ENCODE results near the gene SHROOM2.

SHROOM2 gene

DNA sequence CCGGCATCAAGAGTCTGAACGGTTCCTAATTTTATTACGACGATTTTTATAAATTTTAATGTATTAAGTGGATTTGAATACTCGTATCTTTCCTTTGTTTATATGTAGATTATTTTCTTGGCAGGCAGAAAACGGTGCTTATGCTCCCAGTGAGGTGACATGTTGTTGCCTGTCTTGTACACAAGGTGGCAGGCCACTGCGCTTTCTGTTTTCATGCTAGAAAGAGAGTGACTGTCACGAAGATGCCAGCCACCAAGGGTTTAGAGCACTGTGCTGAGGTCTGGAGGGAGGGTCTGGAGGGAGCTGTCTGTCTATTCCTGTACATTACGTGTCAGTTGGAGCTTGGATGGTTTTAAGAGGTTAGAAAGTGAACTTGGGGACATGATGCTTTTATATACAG, 87.7 kb downstream of the SHROOM2 start:
- TF ChIP-seq CREB1 (IDR thresholded peaks at IDR 0.05; ENCODE audit: low read depth) (no peak), YY1 (IDR thresholded peaks at IDR 0.05; ENCODE audit: low read depth) (no peak), TCF12 (IDR thresholded peaks at IDR 0.05; ENCODE audit: low read depth) (no peak), TAF1 (IDR thresholded peaks at IDR 0.05; ENCODE audit: low read depth) (no peak), ZBTB7A (IDR thresholded peaks at IDR 0.05; ENCODE audit: low read depth) (no peak), RAD21 (IDR thresholded peaks at IDR 0.05; ENCODE audit: low read depth) (peak; percentile 26; the same call in 1 of the 2 replicates), USF1 (IDR thresholded peaks at IDR 0.05) (no peak), NFIC (IDR thresholded peaks at IDR 0.05) (no peak)

GRCh38 chrX:9874483-9874882, 88.3 kb downstream of the SHROOM2 start:
- TF ChIP-seq MAX (IDR thresholded peaks at IDR 0.05) (no peak), CEBPB (IDR thresholded peaks at IDR 0.05) (no peak)

GRCh38 chrX:9875801-9876200, 89.6 kb downstream of the SHROOM2 start:
- TF ChIP-seq TEAD4 (IDR thresholded peaks at IDR 0.05) (no peak), EP300 (IDR thresholded peaks at IDR 0.05; ENCODE audit: borderline replicate concordance) (no peak), MAX (IDR thresholded peaks at IDR 0.05) (no peak), TCF12 (IDR thresholded peaks at IDR 0.05; ENCODE audit: low read depth) (no peak), CREB1 (IDR thresholded peaks at IDR 0.05; ENCODE audit: low read depth) (no peak)

DNA sequence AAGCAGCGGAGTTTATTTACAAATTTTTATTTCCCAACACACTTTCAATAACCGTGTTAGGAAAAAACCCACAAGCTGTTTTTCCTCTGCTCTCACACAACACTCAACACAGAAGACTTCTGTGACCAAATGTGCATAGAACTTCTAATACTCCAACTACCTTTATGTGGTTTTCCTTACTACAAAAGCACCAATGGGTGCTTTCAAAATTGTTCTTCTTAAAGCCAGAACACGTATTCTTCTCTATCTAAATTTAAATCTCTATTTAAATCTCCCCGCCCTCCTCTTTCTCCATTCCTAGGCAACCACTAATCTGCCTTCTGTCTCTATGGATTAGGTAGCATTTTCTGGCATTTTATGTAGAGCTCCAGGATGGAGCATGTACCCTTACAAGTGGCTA, 90.0 kb downstream of the SHROOM2 start:
- TF ChIP-seq FOXM1 (IDR thresholded peaks at IDR 0.05; ENCODE audit: borderline replicate concordance, low read depth) (no peak), NFIC (IDR thresholded peaks at IDR 0.05) (no peak), EP300 (IDR thresholded peaks at IDR 0.05; ENCODE audit: borderline replicate concordance) (no peak), CREB1 (IDR thresholded peaks at IDR 0.05; ENCODE audit: low read depth) (no peak), USF1 (IDR thresholded peaks at IDR 0.05) (no peak), TAF1 (IDR thresholded peaks at IDR 0.05; ENCODE audit: low read depth) (no peak)

- TF ChIP-seq NFIC (IDR thresholded peaks at IDR 0.05) (no peak), CEBPB (IDR thresholded peaks at IDR 0.05) (no peak), EP300 (IDR thresholded peaks at IDR 0.05; ENCODE audit: borderline replicate concordance) (no peak), EGR1 (IDR thresholded peaks at IDR 0.05) (no peak), RAD21 (IDR thresholded peaks at IDR 0.05; ENCODE audit: low read depth) (no peak), USF1 (IDR thresholded peaks at IDR 0.05) (no peak), CREB1 (IDR thresholded peaks at IDR 0.05; ENCODE audit: low read depth) (no peak), FOXM1 (IDR thresholded peaks at IDR 0.05; ENCODE audit: borderline replicate concordance, low read depth) (no peak), YY1 (IDR thresholded peaks at IDR 0.05; ENCODE audit: low read depth) (no peak), TEAD4 (IDR thresholded peaks at IDR 0.05) (no peak), REST (IDR thresholded peaks at IDR 0.05; ENCODE audit: low read depth) (no peak), TCF12 (IDR thresholded peaks at IDR 0.05; ENCODE audit: low read depth) (no peak), MAX (IDR thresholded peaks at IDR 0.05) (no peak), ZBTB7A (IDR thresholded peaks at IDR 0.05; ENCODE audit: low read depth) (no peak)
Observed at GRCh38 chrX:9878146-9878820, 92.1 kb downstream of the SHROOM2 start.

- TF ChIP-seq EGR1 (IDR thresholded peaks at IDR 0.05) (no peak), TCF12 (IDR thresholded peaks at IDR 0.05; ENCODE audit: low read depth) (no peak), EP300 (IDR thresholded peaks at IDR 0.05; ENCODE audit: borderline replicate concordance) (no peak), ZBTB7A (IDR thresholded peaks at IDR 0.05; ENCODE audit: low read depth) (no peak), FOXM1 (IDR thresholded peaks at IDR 0.05; ENCODE audit: borderline replicate concordance, low read depth) (no peak), USF1 (IDR thresholded peaks at IDR 0.05) (no peak), NFIC (IDR thresholded peaks at IDR 0.05) (no peak), YY1 (IDR thresholded peaks at IDR 0.05; ENCODE audit: low read depth) (no peak), TAF1 (IDR thresholded peaks at IDR 0.05; ENCODE audit: low read depth) (no peak), MAX (IDR thresholded peaks at IDR 0.05) (no peak), REST (IDR thresholded peaks at IDR 0.05; ENCODE audit: low read depth) (no peak), TEAD4 (IDR thresholded peaks at IDR 0.05) (no peak), CEBPB (IDR thresholded peaks at IDR 0.05) (no peak), RAD21 (IDR thresholded peaks at IDR 0.05; ENCODE audit: low read depth) (no peak), CREB1 (IDR thresholded peaks at IDR 0.05; ENCODE audit: low read depth) (no peak)
Observed at GRCh38 chrX:9880237-9880636, 94.0 kb downstream of the SHROOM2 start.
